Measurements from ENCODE around the gene ODAD3. TPM values are rescaled to one million over a fixed set of nuclear protein-coding genes. Genes with fewer than 3 reads are reported as not detected.

Gene ODAD3
- total and polyA plus RNA-seq, 2 of the 13 experiments (the other 11 are each of a cell fraction or from before 2014, with no cell fraction given) = 0.04 to 0.08 TPM

GRCh38 chr19:11375143-11375948 lies 59.6 kb downstream of the ODAD3 start (continued):
- TF ChIP-seq ZNF280B (CRISPR knock-in tag; IDR thresholded peaks at IDR 0.05; ENCODE audit: borderline replicate concordance) (peak; percentile 77), NR2F6 (IDR thresholded peaks at IDR 0.05) (peak; percentile 90), NR2F6 (CRISPR knock-in tag; IDR thresholded peaks at IDR 0.05) (peak; percentile 68), ZNF232 (CRISPR knock-in tag; IDR thresholded peaks at IDR 0.05; ENCODE audit: borderline replicate concordance) (no peak), ATF5 (CRISPR knock-in tag; IDR thresholded peaks at IDR 0.05; ENCODE audit: low read depth) (0 out of 2 replicates have a peak, but pooled peaks have one; percentile 9), ZNF784 (CRISPR knock-in tag; IDR thresholded peaks at IDR 0.05; ENCODE audit: borderline replicate concordance) (no peak), ZBTB7A (CRISPR knock-in tag; IDR thresholded peaks at IDR 0.05) (peak; percentile 29; the same call in 1 of the 2 replicates), GFI1 (CRISPR knock-in tag; IDR thresholded peaks at IDR 0.05; ENCODE audit: borderline replicate concordance) (peak; percentile 7; the same call in 1 of the 2 replicates), ZFX (CRISPR knock-in tag; IDR thresholded peaks at IDR 0.05; ENCODE audit: low read depth) (peak; percentile 73), TAF15 (IDR thresholded peaks at IDR 0.05; ENCODE audit: low read depth, low read length, poor library complexity, severe bottlenecking) (no peak), TOE1 (CRISPR knock-in tag; IDR thresholded peaks at IDR 0.05) (no peak), ZNF317 (CRISPR knock-in tag; IDR thresholded peaks at IDR 0.05) (peak; percentile 18; the same call in 1 of the 2 replicates), BHLHE40 (IDR thresholded peaks at IDR 0.05; ENCODE audit: low read length) (no peak), ZBTB38 (CRISPR knock-in tag; IDR thresholded peaks at IDR 0.05) (0 out of 2 replicates have a peak, but pooled peaks have one; percentile 48), ZNF12 (CRISPR knock-in tag; IDR thresholded peaks at IDR 0.05) (0 out of 2 replicates have a peak, but pooled peaks have one; percentile 17), BCL3 (CRISPR knock-in tag; IDR thresholded peaks at IDR 0.05) (peak; percentile 36; the same call in 1 of the 2 replicates), HNRNPH1 (optimal IDR thresholded peaks at IDR 0.05; ENCODE audit: low read depth, low read length) (no peak), ZNF430 (CRISPR knock-in tag; IDR thresholded peaks at IDR 0.05) (0 out of 2 replicates have a peak, but pooled peaks have one; percentile 67), XRCC5 (optimal IDR thresholded peaks at IDR 0.05; ENCODE audit: low read length) (peak; percentile 6)
- TF ChIP-seq, protein P1, sequence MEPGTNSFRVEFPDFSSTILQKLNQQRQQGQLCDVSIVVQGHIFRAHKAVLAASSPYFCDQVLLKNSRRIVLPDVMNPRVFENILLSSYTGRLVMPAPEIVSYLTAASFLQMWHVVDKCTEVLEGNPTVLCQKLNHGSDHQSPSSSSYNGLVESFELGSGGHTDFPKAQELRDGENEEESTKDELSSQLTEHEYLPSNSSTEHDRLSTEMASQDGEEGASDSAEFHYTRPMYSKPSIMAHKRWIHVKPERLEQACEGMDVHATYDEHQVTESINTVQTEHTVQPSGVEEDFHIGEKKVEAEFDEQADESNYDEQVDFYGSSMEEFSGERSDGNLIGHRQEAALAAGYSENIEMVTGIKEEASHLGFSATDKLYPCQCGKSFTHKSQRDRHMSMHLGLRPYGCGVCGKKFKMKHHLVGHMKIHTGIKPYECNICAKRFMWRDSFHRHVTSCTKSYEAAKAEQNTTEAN (CRISPR knock-in tag; conservative IDR thresholded peaks at IDR 0.05) = peak; percentile 33; the same call in 1 of the 2 replicates
- TF ChIP-seq, protein P2, sequence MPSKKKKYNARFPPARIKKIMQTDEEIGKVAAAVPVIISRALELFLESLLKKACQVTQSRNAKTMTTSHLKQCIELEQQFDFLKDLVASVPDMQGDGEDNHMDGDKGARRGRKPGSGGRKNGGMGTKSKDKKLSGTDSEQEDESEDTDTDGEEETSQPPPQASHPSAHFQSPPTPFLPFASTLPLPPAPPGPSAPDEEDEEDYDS (CRISPR knock-in tag; IDR thresholded peaks at IDR 0.05) = peak; percentile 47; the same call in 1 of the 2 replicates
